ENCODE results near the gene ZNF680. TPM values are rescaled to one million over a fixed set of nuclear protein-coding genes. Genes with fewer than 3 reads are reported as not detected.
"Not testable (repeated sequence)": the region's sequence is repeated elsewhere in the genome, so short reads cannot be mapped to it uniquely, and the experiment has no call there.

The ZNF680 gene
- total RNA-seq, 2 donors from 2014 or later, result 9.6 to 21.5 TPM

DNA sequence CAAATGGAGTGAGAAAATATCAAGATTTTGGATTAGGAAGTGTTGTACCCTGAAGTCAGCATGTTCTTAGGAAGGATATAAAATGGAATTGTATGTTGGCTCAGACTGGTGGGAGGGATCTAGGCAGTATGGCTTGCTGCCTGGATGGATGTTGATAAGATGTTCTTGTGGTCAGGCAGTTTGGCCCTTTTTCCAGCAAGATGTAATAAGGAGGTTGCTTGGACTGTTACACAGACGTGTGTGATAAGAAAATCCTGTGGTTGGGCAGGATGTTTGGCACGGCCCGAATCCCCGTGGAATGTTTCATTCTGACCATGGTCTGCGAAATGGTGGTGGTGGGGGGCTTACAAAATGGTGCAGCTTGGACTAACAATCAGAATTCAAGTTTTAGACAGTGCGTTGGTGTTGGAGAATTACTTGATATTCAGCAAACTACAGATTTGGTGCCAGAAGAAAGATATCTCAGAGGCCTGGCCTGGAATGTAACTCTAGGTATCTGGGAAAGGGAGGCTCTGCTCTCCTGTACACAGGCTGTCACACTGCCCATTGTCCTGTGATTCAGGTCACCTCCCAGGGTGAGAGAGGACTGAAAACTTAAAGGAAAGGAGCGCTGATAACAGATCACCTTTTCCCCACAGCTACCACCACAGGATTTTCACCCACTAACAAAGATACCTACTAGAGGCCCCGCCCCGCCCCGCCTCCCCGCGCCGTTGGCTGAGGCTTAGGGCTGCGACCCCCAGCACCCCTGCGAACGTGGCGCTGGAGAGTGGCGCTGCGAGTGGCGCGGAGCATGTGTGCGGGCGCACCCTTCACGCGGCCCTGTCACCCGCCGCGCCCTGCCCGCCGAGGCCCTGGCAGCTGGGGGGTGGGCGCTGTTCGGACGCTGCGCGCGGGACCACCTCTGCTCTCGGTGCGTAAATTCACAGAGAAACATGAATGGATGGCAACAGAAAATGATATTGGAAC lies 19.3 kb upstream of the ZNF680 start:
- Histone ChIP-seq H3K36me3 (no peaks in the 10 kb centered on the region), H3K4me1 (no peaks in the 10 kb centered on the region), H3K4me3 (no peak overlapping the region), H3K27me3 (no peaks in the 10 kb centered on the region), H3K27ac (peak overlapping the region in 1 of 2 donors; percentile 16), H3K9me3 (no peaks in the 10 kb centered on the region)
- TF ChIP-seq, protein P1, sequence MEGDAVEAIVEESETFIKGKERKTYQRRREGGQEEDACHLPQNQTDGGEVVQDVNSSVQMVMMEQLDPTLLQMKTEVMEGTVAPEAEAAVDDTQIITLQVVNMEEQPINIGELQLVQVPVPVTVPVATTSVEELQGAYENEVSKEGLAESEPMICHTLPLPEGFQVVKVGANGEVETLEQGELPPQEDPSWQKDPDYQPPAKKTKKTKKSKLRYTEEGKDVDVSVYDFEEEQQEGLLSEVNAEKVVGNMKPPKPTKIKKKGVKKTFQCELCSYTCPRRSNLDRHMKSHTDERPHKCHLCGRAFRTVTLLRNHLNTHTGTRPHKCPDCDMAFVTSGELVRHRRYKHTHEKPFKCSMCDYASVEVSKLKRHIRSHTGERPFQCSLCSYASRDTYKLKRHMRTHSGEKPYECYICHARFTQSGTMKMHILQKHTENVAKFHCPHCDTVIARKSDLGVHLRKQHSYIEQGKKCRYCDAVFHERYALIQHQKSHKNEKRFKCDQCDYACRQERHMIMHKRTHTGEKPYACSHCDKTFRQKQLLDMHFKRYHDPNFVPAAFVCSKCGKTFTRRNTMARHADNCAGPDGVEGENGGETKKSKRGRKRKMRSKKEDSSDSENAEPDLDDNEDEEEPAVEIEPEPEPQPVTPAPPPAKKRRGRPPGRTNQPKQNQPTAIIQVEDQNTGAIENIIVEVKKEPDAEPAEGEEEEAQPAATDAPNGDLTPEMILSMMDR (IDR thresholded peaks at IDR 0.05), result no peak
- no peak for DNase-seq (ENCODE audit: low spot score)

DNA sequence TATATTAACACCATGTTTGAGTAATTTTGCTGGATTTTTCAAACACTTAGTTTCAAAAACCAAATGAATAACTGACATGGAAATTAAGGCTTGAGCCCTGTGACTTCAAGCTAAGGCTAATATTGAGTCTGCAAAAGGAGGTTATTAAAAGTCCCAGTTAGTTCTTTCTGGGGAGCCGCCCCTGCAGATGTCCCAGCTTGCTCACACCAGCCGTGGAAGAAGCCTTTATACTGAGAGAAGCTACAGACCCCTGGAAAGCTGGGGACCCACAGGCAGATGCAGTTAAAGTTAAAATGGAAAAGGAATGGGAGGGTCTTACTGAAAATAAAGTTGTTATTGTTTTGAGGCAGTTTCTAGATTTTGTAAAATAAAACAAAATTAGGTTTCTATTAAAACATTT lies 18.5 kb upstream of the ZNF680 start:
- no peaks in the 10 kb centered on the region for H3K27me3 ChIP-seq
- H3K4me1 ChIP-seq, result no peaks in the 10 kb centered on the region
- H3K4me3 ChIP-seq, result no peak overlapping the region
- DNase-seq (ENCODE audit: low spot score), result no peak
- TF ChIP-seq, protein P1 (IDR thresholded peaks at IDR 0.05), result no peak
- no peaks in the 10 kb centered on the region for H3K36me3 ChIP-seq
- no peak overlapping the region for H3K27ac ChIP-seq
- no peaks in the 10 kb centered on the region for H3K9me3 ChIP-seq

DNA sequence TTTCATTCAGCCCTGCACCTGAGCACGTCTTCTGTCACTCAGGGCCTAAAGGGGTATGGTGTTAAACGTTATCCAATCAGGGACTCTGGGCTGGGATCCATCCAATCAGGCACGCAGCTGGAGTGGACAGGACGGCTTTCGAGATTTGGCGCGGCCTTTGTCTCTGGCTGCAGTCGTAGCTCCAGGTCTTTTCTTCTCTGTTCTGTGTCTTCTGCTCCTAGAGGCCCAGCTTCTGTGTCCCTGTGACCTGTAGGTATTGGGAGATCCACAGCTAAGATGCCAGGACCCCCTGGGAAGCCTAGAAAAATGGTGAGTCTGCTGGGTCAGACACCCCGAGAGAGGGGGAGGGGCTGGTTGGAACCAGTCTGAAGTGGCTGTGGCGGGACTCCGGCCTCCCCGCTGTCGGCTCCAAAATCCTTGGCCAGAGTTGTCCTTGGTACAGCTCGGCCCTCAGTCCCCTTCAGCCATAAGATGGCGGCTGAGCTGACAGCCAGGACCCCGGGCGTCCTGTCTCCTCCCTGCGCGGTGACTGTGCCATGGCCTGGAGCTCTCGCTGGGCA lies 11.7 kb upstream of the ZNF680 start:
- no peak for DNase-seq (ENCODE audit: low spot score)

DNA sequence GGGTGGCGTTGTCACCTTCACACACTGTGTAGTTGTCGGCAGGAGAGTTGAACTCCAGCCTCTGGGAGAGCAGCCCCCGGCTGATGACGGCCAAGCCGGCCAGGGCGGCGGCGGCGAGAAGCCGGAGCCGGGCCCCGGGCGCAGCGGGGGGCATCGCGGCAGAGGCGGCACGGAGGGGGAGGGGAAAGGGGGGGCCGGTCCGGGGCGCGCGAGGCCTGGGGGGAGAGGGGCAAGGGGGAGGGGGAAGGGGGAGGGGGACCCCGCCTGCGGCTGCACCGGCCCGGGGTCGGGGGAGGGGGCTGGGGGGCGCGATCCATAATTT lies 7.4 kb upstream of the ZNF680 start:
- H3K4me3 ChIP-seq, result peak overlapping the region; percentile 24 to 56
- H3K9me3 ChIP-seq; H3K36me3 ChIP-seq; DNase-seq (ENCODE audit: low spot score); H3K27me3 ChIP-seq: not testable (repeated sequence)
- H3K27ac ChIP-seq, result peak overlapping the region in 1 of 2 donors; percentile 39
- H3K4me1 ChIP-seq, result peaks cover 0 to 16% of the 10 kb centered on the region in 2 donors

More for the DNA sequence above, 11.7 kb upstream of the ZNF680 start:
- no peaks in the 10 kb centered on the region for H3K9me3 ChIP-seq
- TF ChIP-seq, protein P1 (IDR thresholded peaks at IDR 0.05), result no peak
- H3K4me1 ChIP-seq, result peaks cover 0 to 10% of the 10 kb centered on the region in 2 donors
- H3K4me3 ChIP-seq, result peak overlapping the region; percentile 10 to 55
- no peaks in the 10 kb centered on the region for H3K36me3 ChIP-seq
- H3K27ac ChIP-seq, result peak overlapping the region in 1 of 2 donors; percentile 39
- no peaks in the 10 kb centered on the region for H3K27me3 ChIP-seq

DNA sequence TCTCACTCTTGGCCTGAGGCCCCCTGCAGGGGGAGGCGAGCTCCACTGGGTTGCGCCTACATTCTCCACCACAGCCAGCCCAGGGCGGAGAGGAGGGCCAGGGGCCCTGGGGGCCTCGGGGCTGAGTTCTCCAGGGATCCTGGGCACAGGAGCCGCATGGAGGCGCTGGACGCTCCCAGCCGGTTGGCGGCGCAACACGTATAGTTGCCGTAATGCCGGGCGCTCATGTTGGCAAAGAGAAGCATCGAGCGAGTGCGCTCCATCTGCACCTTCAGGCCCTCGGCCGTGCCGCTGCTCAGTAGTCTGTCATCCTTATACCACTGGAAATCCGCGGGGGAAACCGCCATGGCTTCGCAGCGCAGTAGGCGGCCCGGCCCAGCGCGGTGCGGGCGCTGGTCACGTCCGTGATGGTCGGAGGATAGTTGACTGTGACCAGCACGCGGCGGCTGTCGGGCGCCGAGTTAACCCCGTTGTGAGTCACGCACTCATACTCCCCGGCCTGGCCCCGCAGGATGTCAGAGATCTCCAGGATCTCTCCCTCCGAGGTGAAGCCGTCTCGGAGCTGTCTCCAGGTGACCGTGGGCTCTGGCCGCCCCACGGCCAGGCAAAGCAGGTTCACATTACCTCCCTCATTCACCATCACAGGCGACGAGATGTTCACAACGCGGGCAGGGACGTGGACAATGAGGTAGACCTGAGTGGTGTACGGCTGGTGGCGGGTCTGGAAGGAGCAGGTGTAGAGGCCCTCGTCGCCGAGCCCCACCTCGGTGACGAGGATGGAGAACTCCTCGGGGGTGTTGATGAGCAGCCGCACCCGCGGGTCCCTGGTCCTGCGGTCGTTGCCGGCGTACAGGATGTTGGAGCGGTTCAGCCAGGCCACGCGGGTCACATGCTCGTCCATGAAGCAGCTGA lies 6.8 kb upstream of the ZNF680 start:
- DNase-seq (ENCODE audit: low spot score), result peak; percentile 68
- not testable (repeated sequence) for H3K27me3 ChIP-seq, H3K36me3 ChIP-seq, H3K9me3 ChIP-seq
- H3K27ac ChIP-seq, result peak overlapping the region in 1 of 2 donors; percentile 39
- TF ChIP-seq, protein P1 (IDR thresholded peaks at IDR 0.05), result peak; percentile 23 to 65
- H3K4me1 ChIP-seq, result peaks cover 0 to 16% of the 10 kb centered on the region in 2 donors
- peak overlapping the region; percentile 24 to 56 for H3K4me3 ChIP-seq
